IPS DF 6.9 (cell line): ENCODE results near the gene SASH1.
"Not testable (repeated sequence)": the region's sequence is repeated elsewhere in the genome, so short reads cannot be mapped to it uniquely, and the experiment has no call there.

Experiments
- DNase-seq: peaks from one replicate; pipeline ENCODE4 v3.0.0-alpha.2; 2013; ENCODE audit warnings: low read depth, low spot score
- H3K27ac ChIP-seq: one replicate; pipeline ENCODE4 v1.5.1; 2013; ENCODE audit warnings: low read length, control low read depth
- H3K27me3 ChIP-seq: 2 replicates; pipeline ENCODE4 v1.6.1; 2013; ENCODE audit warnings: mild to moderate bottlenecking, low read length; ENCODE audit not compliant: control insufficient read depth, insufficient read depth
- H3K36me3 ChIP-seq: 2 replicates; pipeline ENCODE4 v1.6.1; 2013; ENCODE audit warnings: low read length; ENCODE audit not compliant: control insufficient read depth, insufficient read depth
- H3K4me1 ChIP-seq: 2 replicates; pipeline ENCODE4 v1.6.1; 2013; ENCODE audit warnings: low read length; ENCODE audit not compliant: control insufficient read depth, insufficient read depth
- H3K4me3 ChIP-seq: 2 replicates; pipeline ENCODE4 v1.5.1; 2013; ENCODE audit warnings: mild to moderate bottlenecking, low read length
- H3K9me3 ChIP-seq: 2 replicates; pipeline ENCODE4 v1.6.1; 2013; ENCODE audit warnings: low read length, inconsistent platforms; ENCODE audit not compliant: control insufficient read depth, insufficient read depth
- WGBS: extraction: QIAGEN DNeasy Blood & Tissue Kit; methylation state at CpG from one replicate; pipeline ENCODE4 v1.1.7; 2013; ENCODE audit warnings: mixed read lengths, missing lambda C conversion rate; ENCODE audit not compliant: insufficient read length, insufficient coverage; 5-methylcytosine and 5-hydroxymethylcytosine counted together

The SASH1 gene

GRCh38 chr6:148365041-148365440 lies 22.4 kb downstream of the SASH1 start:
- DNase-seq, result no peak
- no CpG with 5 or more reads among the region's 3 CpGs for WGBS

GRCh38 chr6:148367411-148368024 lies 24.9 kb downstream of the SASH1 start:
- Histone ChIP-seq H3K27ac (no peak overlapping the region), H3K36me3 (no peaks in the 10 kb centered on the region), H3K27me3 (no peaks in the 10 kb centered on the region), H3K4me3 (no peak overlapping the region), H3K4me1 (0 out of 2 replicates have a peak, but pooled peaks cover 1% of the 10 kb centered on the region), H3K9me3 (no peaks in the 10 kb centered on the region)
- WGBS, result no CpG with 5 or more reads among the region's 11 CpGs
- no peak for DNase-seq

More at GRCh38 chr6:148365041-148365440, 22.4 kb downstream of the SASH1 start:
- no peaks in the 10 kb centered on the region for H3K27me3 ChIP-seq
- no peak overlapping the region for H3K4me3 ChIP-seq
- peaks cover 3% of the 10 kb centered on the region; the same call in 1 of the 2 replicates for H3K4me1 ChIP-seq
- H3K36me3 ChIP-seq, result no peaks in the 10 kb centered on the region
- H3K27ac ChIP-seq, result no peak overlapping the region
- no peaks in the 10 kb centered on the region for H3K9me3 ChIP-seq

- Histone ChIP-seq H3K4me1 (0 out of 2 replicates have a peak, but pooled peaks cover 2% of the 10 kb centered on the region), H3K4me3 (no peak overlapping the region), H3K27me3 (no peaks in the 10 kb centered on the region), H3K9me3 (no peaks in the 10 kb centered on the region), H3K36me3 (no peaks in the 10 kb centered on the region), H3K27ac (no peak overlapping the region)
- no CpG with 5 or more reads among the region's 2 CpGs for WGBS
- no peak for DNase-seq
These were observed 27.5 kb downstream of the SASH1 start for GRCh38 chr6:148370176-148370575.

- Histone ChIP-seq H3K36me3 (no peaks in the 10 kb centered on the region), H3K4me3 (no peak overlapping the region), H3K27ac (no peak overlapping the region), H3K4me1 (0 out of 2 replicates have a peak, but pooled peaks cover 2% of the 10 kb centered on the region), H3K9me3 (no peaks in the 10 kb centered on the region), H3K27me3 (no peaks in the 10 kb centered on the region)
- WGBS, result no CpG with 5 or more reads among the region's 5 CpGs
- DNase-seq, result no peak
These were observed 31.6 kb downstream of the SASH1 start for GRCh38 chr6:148374040-148374774.

- Histone ChIP-seq H3K4me1 (0 out of 2 replicates have a peak, but pooled peaks cover 2% of the 10 kb centered on the region), H3K27ac (no peak overlapping the region), H3K9me3 (no peaks in the 10 kb centered on the region), H3K4me3 (no peak overlapping the region), H3K36me3 (no peaks in the 10 kb centered on the region), H3K27me3 (no peaks in the 10 kb centered on the region)
- no CpG with 5 or more reads among the region's 5 CpGs for WGBS
- DNase-seq, result no peak
These were observed 32.8 kb downstream of the SASH1 start for GRCh38 chr6:148375401-148375800.

GRCh38 chr6:148379481-148379880 lies 36.8 kb downstream of the SASH1 start:
- Histone ChIP-seq H3K27ac (no peak overlapping the region), H3K9me3 (no peaks in the 10 kb centered on the region), H3K4me3 (no peak overlapping the region), H3K4me1 (no peaks in the 10 kb centered on the region), H3K27me3 (no peaks in the 10 kb centered on the region), H3K36me3 (no peaks in the 10 kb centered on the region)
- WGBS, result no CpG with 5 or more reads among the region's 5 CpGs
- no peak for DNase-seq

GRCh38 chr6:148379966-148380713 lies 37.5 kb downstream of the SASH1 start:
- H3K27ac ChIP-seq, result no peak overlapping the region

GRCh38 chr6:148382051-148382450 lies 39.4 kb downstream of the SASH1 start:
- H3K9me3 ChIP-seq, H3K27me3 ChIP-seq, H3K36me3 ChIP-seq, H3K4me3 ChIP-seq, H3K4me1 ChIP-seq, H3K27ac ChIP-seq, DNase-seq: not testable (repeated sequence)
- WGBS, result no CpG with 5 or more reads among the region's 9 CpGs

More at GRCh38 chr6:148379966-148380713, 37.5 kb downstream of the SASH1 start:
- Histone ChIP-seq H3K36me3 (no peaks in the 10 kb centered on the region), H3K4me1 (no peaks in the 10 kb centered on the region), H3K4me3 (no peak overlapping the region), H3K27me3 (no peaks in the 10 kb centered on the region), H3K9me3 (no peaks in the 10 kb centered on the region)
- no CpG with 5 or more reads among the region's 11 CpGs for WGBS
- DNase-seq, result no peak

GRCh38 chr6:148382861-148383260 lies 40.2 kb downstream of the SASH1 start:
- WGBS, result no CpG with 5 or more reads among the region's 9 CpGs
- no peak for DNase-seq
- Histone ChIP-seq H3K27me3 (no peaks in the 10 kb centered on the region), H3K4me3 (no peak overlapping the region), H3K4me1 (no peaks in the 10 kb centered on the region), H3K36me3 (no peaks in the 10 kb centered on the region), H3K27ac (no peak overlapping the region), H3K9me3 (no peaks in the 10 kb centered on the region)

- H3K4me3 ChIP-seq, result no peak overlapping the region
- H3K36me3 ChIP-seq, result no peaks in the 10 kb centered on the region
- DNase-seq, result no peak
- no peaks in the 10 kb centered on the region for H3K4me1 ChIP-seq
- WGBS, result no CpG with 5 or more reads among the region's 10 CpGs
- no peaks in the 10 kb centered on the region for H3K27me3 ChIP-seq
- no peaks in the 10 kb centered on the region for H3K9me3 ChIP-seq
- no peak overlapping the region for H3K27ac ChIP-seq
These were observed 41.2 kb downstream of the SASH1 start for GRCh38 chr6:148383658-148384368.
